Astrocyte (in vitro differentiated cells and primary cell): ENCODE data around the gene LITAF.

Source experiments
- CTCF ChIP-seq: IDR thresholded peaks from 2 replicates; pipeline ENCODE4 v1.5.1; 2011; ENCODE audit warnings: low read depth, mild to moderate bottlenecking, inconsistent platforms, low read length, moderate library complexity; ENCODE audit not compliant: insufficient read depth
- EZH2 ChIP-seq: IDR thresholded peaks from 2 replicates; pipeline ENCODE4 v1.6.1; 2012; ENCODE audit warnings: mild to moderate bottlenecking, low read length, inconsistent platforms; ENCODE audit not compliant: insufficient read depth

DNA sequence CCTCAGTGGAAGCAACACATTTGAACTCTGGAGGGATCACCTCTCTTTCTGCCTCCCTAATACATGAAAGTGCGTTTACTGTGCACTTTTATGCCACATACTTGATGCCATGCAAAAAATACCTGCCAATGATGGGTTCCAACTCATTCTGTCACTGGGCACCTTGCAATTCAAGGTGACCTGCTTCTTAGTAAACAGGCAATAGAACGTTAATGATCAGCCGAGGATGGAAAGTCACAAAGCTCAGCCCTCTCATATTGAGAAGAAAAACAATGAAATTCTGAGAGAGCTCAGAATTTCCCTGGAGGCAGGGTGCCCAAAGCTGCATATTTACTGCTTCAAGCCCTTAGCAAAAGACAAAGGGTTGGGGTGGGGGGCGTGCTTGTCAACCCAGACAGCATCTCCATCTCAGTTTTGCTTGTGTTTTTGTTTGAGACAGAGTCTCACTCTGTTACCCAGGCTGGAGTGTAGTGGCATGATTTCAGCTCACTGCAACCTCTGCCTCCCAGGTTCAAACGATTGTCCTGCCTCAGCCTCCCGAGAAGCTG lies 23.2 kb downstream of the LITAF start:
- TF ChIP-seq CTCF = no peak
- no peak for TF ChIP-seq EZH2
